NB4 (cell line): ENCODE results near the gene AOPEP.

Experiments used
- DNase-seq: peaks from one replicate; pipeline ENCODE4 v3.0.0; 2010; ENCODE audit warnings: low read depth
- H3K4me3 ChIP-seq: one replicate; pipeline ENCODE4 v1.5.1; 2011; ENCODE audit warnings: mild to moderate bottlenecking, low read depth, low read length, moderate library complexity
- CTCF ChIP-seq: IDR thresholded peaks from one replicate; pipeline ENCODE4 v1.5.1; 2012; ENCODE audit warnings: low read depth, low read length
- MAX ChIP-seq: IDR thresholded peaks from 2 replicates; pipeline ENCODE4 v1.6.1; 2011; ENCODE audit warnings: low read depth, low read length
- MYC ChIP-seq: IDR thresholded peaks from 2 replicates; pipeline ENCODE4 v1.6.1; 2011; ENCODE audit warnings: low read depth, low read length
- POLR2A ChIP-seq: IDR thresholded peaks from 2 replicates; pipeline ENCODE4 v1.6.1; 2011; ENCODE audit warnings: mild to moderate bottlenecking; ENCODE audit not compliant: insufficient read length; ENCODE audit errors: extremely low read depth

The AOPEP gene

GRCh38 chr9:95025213-95026147 lies 299.0 kb downstream of the AOPEP start:
- peak; percentile 19 for DNase-seq
- TF ChIP-seq MAX (no peak), POLR2A (no peak), CTCF (no peak), MYC (no peak)
- H3K4me3 ChIP-seq, result no peak overlapping the region

GRCh38 chr9:95026148-95026524 lies 299.6 kb downstream of the AOPEP start:
- no peak for DNase-seq
- TF ChIP-seq POLR2A, result no peak
- no peak for TF ChIP-seq MAX
- TF ChIP-seq CTCF, result no peak
- no peak for TF ChIP-seq MYC
- no peak overlapping the region for H3K4me3 ChIP-seq

- no peak for TF ChIP-seq MAX
- no peak for TF ChIP-seq POLR2A
- no peak for TF ChIP-seq CTCF
- TF ChIP-seq MYC, result no peak
- no peak for DNase-seq
- H3K4me3 ChIP-seq, result no peak overlapping the region
Observed at GRCh38 chr9:95027914-95028852, 301.7 kb downstream of the AOPEP start.

- no peak for DNase-seq
- TF ChIP-seq POLR2A, result no peak
- TF ChIP-seq MAX, result no peak
- no peak for TF ChIP-seq CTCF
- TF ChIP-seq MYC, result no peak
- H3K4me3 ChIP-seq, result no peak overlapping the region
Observed at GRCh38 chr9:95028853-95029219, 302.3 kb downstream of the AOPEP start.

GRCh38 chr9:95029288-95029687 lies 302.8 kb downstream of the AOPEP start:
- no peak overlapping the region for H3K4me3 ChIP-seq
- TF ChIP-seq MAX, result no peak
- no peak for TF ChIP-seq CTCF
- no peak for TF ChIP-seq POLR2A
- TF ChIP-seq MYC, result no peak
- DNase-seq, result no peak
